Ascending aorta (tissue), 2 donors: ENCODE results near the gene RAD51C. TPM values are rescaled to one million over a fixed set of nuclear protein-coding genes. Genes with fewer than 3 reads are reported as not detected.

ENCODE experiments used
- DNase-seq, 2 donors: peaks; one replicate each; pipeline ENCODE4 v3.0.0-alpha.2; 2019; ENCODE audit warnings: low spot score in 2 of 2
- H3K27ac ChIP-seq, 2 donors: fragments of 200-600 bp; sonication (generic); one replicate each; pipeline ENCODE4 v1.5.1; 2016 to 2017; ENCODE audit warnings: mild to moderate bottlenecking in 1 of 2
- H3K27me3 ChIP-seq: fragments of 200-600 bp; sonication (generic); one replicate; pipeline ENCODE4 v1.5.1; 2017
- H3K36me3 ChIP-seq, 2 donors: fragments of 200-600 bp; sonication (generic); one replicate each; pipeline ENCODE4 v1.5.1; 2016
- H3K4me1 ChIP-seq, 2 donors: fragments of 200-600 bp; sonication (generic); one replicate each; pipeline ENCODE4 v1.5.1; 2016 to 2017; ENCODE audit warnings: mild to moderate bottlenecking in 1 of 2
- H3K4me3 ChIP-seq, 2 donors: fragments of 200-600 bp; sonication (generic); one replicate each; pipeline ENCODE4 v1.5.1; 2016 to 2017; ENCODE audit warnings: mild to moderate bottlenecking in 1 of 2
- H3K9me3 ChIP-seq, 2 donors: fragments of 200-600 bp; sonication (generic); one replicate each; pipeline ENCODE4 v1.5.1; 2016
- CTCF ChIP-seq, 3 experiments: fragments of 200-600 bp in 2 of 3; fragments of 450-650 bp in 1 of 3; sonication (generic) in 2 of 3; IDR thresholded peaks; one replicate each; pipeline ENCODE4 v1.5.1; 2016 to 2019; ENCODE audit warnings: antibody characterized with exemption in 3 of 3, mild to moderate bottlenecking in 1 of 3, moderate library complexity in 1 of 3
- intact Hi-C: fragments of 100-400 bp; cut with DNase I; formaldehyde crosslinking; loops from one replicate; pipeline ENCODE4 v1.15.1; 2023
- total RNA-seq: library from RNA; depleted of rRNA; stranded (reverse); fragments of >200 nt; gene quantifications from one replicate; pipeline ENCODE4 v1.1.0, GENCODE V29; 2016

The RAD51C gene
- total RNA-seq, 1 donor from 2014 or later: 6.8 TPM

- DNase-seq: no peak
- Histone ChIP-seq H3K4me3 (no peak overlapping the region), H3K4me1 (no peaks in the 10 kb centered on the region), H3K36me3 (peaks cover 0 to 24% of the 10 kb centered on the region in 2 donors), H3K9me3 (no peaks in the 10 kb centered on the region), H3K27me3 (no peaks in the 10 kb centered on the region), H3K27ac (no peak overlapping the region)
- intact Hi-C loops: no loop called here
- TF ChIP-seq CTCF (IDR thresholded peaks at IDR 0.05): no peak
These were observed 14.1 kb downstream of the RAD51C start for GRCh38 chr17:58706351-58707140.

GRCh38 chr17:58710948-58711552 lies 18.6 kb downstream of the RAD51C start:
- no peak for DNase-seq
- Histone ChIP-seq H3K4me1 (no peaks in the 10 kb centered on the region), H3K36me3 (peaks cover 0 to 22% of the 10 kb centered on the region in 2 donors), H3K4me3 (no peak overlapping the region), H3K9me3 (no peaks in the 10 kb centered on the region), H3K27ac (no peak overlapping the region), H3K27me3 (no peaks in the 10 kb centered on the region)
- TF ChIP-seq CTCF (IDR thresholded peaks at IDR 0.05): peak; percentile 27 to 70 (median 44)
- intact Hi-C loops: loop anchor here (2.0 kb wide), 1 partner anchor 294 kb away; no protein-coding TSS in a partner anchor

GRCh38 chr17:58722274-58722673 lies 29.9 kb downstream of the RAD51C start:
- H3K4me3 ChIP-seq: no peak overlapping the region
- no peak overlapping the region for H3K27ac ChIP-seq
- peaks cover 12 to 15% of the 10 kb centered on the region in 2 donors for H3K36me3 ChIP-seq
- no peaks in the 10 kb centered on the region for H3K27me3 ChIP-seq
- TF ChIP-seq CTCF (IDR thresholded peaks at IDR 0.05): no peak
- intact Hi-C loops: no loop called here
- no peaks in the 10 kb centered on the region for H3K4me1 ChIP-seq
- H3K9me3 ChIP-seq: no peaks in the 10 kb centered on the region
- no peak for DNase-seq

GRCh38 chr17:58722696-58723095 lies 30.3 kb downstream of the RAD51C start:
- intact Hi-C loops: no loop called here
- H3K36me3 ChIP-seq: peaks cover 12 to 13% of the 10 kb centered on the region in 2 donors
- H3K27me3 ChIP-seq: no peaks in the 10 kb centered on the region
- H3K27ac ChIP-seq: no peak overlapping the region
- DNase-seq: no peak
- TF ChIP-seq CTCF (IDR thresholded peaks at IDR 0.05): no peak
- H3K9me3 ChIP-seq: no peaks in the 10 kb centered on the region
- H3K4me1 ChIP-seq: no peaks in the 10 kb centered on the region
- no peak overlapping the region for H3K4me3 ChIP-seq

- Histone ChIP-seq H3K27me3 (no peaks in the 10 kb centered on the region), H3K9me3 (no peaks in the 10 kb centered on the region), H3K27ac (no peak overlapping the region), H3K4me1 (no peaks in the 10 kb centered on the region), H3K36me3 (peaks cover 3 to 11% of the 10 kb centered on the region in 2 donors), H3K4me3 (no peak overlapping the region)
- no peak for TF ChIP-seq CTCF (IDR thresholded peaks at IDR 0.05)
- intact Hi-C loops: no loop called here
- DNase-seq: no peak
These were observed 36.4 kb downstream of the RAD51C start for GRCh38 chr17:58728798-58729197.
